SK-N-SH treated with all-trans-retinoic acid at 6 μM for 48 hours (cell line): ENCODE data around the gene CAV2.

Source experiments
- ATAC-seq: fragments of 200-7000 bp; cut with Tn5 transposase; 3 replicates; pipeline ENCODE4 v1.9.1; 2020; ENCODE audit warnings: mild to moderate bottlenecking, moderate library complexity
- ARNTL ChIP-seq: fragments of 450-650 bp; formaldehyde crosslinking; IDR thresholded peaks from 2 replicates; pipeline ENCODE4 v1.5.0; 2020; ENCODE audit warnings: low read depth, mild to moderate bottlenecking, moderate library complexity, borderline replicate concordance
- BACH2 ChIP-seq: fragments of 250-450 bp; sonication (Bioruptor Pico); IDR thresholded peaks from 2 replicates; pipeline ENCODE4 v1.9.0; 2021; ENCODE audit warnings: mild to moderate bottlenecking, borderline replicate concordance
- CREB5 ChIP-seq: fragments of 250-450 bp; sonication (Bioruptor Pico); IDR thresholded peaks from 2 replicates; pipeline ENCODE4 v1.5.1; 2020; ENCODE audit warnings: low read depth, mild to moderate bottlenecking, moderate library complexity
- CSDC2 ChIP-seq: fragments of 250-450 bp; sonication (Bioruptor Pico); IDR thresholded peaks from 2 replicates; pipeline ENCODE4 v1.5.0; 2020; ENCODE audit warnings: mild to moderate bottlenecking, moderate library complexity
- CSRNP3 ChIP-seq: fragments of 250-450 bp; sonication (Bioruptor Pico); IDR thresholded peaks from 2 replicates; pipeline ENCODE4 v1.5.1; 2021; ENCODE audit warnings: mild to moderate bottlenecking, moderate library complexity
- ESRRG ChIP-seq: fragments of 250-450 bp; sonication (Bioruptor Pico); IDR thresholded peaks from 2 replicates; pipeline ENCODE4 v1.6.1; 2021; ENCODE audit warnings: mild to moderate bottlenecking
- GLIS3 ChIP-seq: fragments of 250-450 bp; sonication (Bioruptor Pico); IDR thresholded peaks from 2 replicates; pipeline ENCODE4 v1.5.0; 2020; ENCODE audit warnings: mild to moderate bottlenecking, moderate library complexity
- ISL1 ChIP-seq: fragments of 250-450 bp; sonication (Bioruptor Pico); IDR thresholded peaks from 2 replicates; pipeline ENCODE4 v2.1.2; 2022; ENCODE audit warnings: mild to moderate bottlenecking, moderate library complexity
- OSR1 ChIP-seq: fragments of 250-450 bp; sonication (Bioruptor Pico); IDR thresholded peaks from 2 replicates; pipeline ENCODE4 v1.8.0; 2022; ENCODE audit warnings: moderate library complexity, mild to moderate bottlenecking, inconsistent platforms
- PATZ1 ChIP-seq: fragments of 250-450 bp; sonication (Bioruptor Pico); IDR thresholded peaks from 2 replicates; pipeline ENCODE4 v1.8.0; 2020; ENCODE audit warnings: mild to moderate bottlenecking, moderate library complexity, borderline replicate concordance
- POU6F1 ChIP-seq: fragments of 250-450 bp; sonication (Bioruptor Pico); IDR thresholded peaks from 2 replicates; pipeline ENCODE4 v1.8.0; 2021; ENCODE audit warnings: low read depth, mild to moderate bottlenecking, moderate library complexity, borderline replicate concordance
- PPARA ChIP-seq: fragments of 250-450 bp; sonication (Bioruptor Pico); IDR thresholded peaks from 2 replicates; pipeline ENCODE4 v1.5.0; 2020; ENCODE audit warnings: mild to moderate bottlenecking, borderline replicate concordance
- RARB ChIP-seq: fragments of 250-450 bp; sonication (Bioruptor Pico); IDR thresholded peaks from 2 replicates; pipeline ENCODE4 v1.8.0; 2021; ENCODE audit warnings: mild to moderate bottlenecking, moderate library complexity
- SNAI2 ChIP-seq: fragments of 250-450 bp; sonication (Bioruptor Pico); IDR thresholded peaks from 2 replicates; pipeline ENCODE4 v1.5.0; 2020; ENCODE audit warnings: mild to moderate bottlenecking, moderate library complexity
- TCF4 ChIP-seq: fragments of 250-450 bp; sonication (Bioruptor Pico); IDR thresholded peaks from 2 replicates; pipeline ENCODE4 v1.8.0; 2021; ENCODE audit warnings: mild to moderate bottlenecking, moderate library complexity, borderline replicate concordance
- TOX ChIP-seq: fragments of 250-450 bp; sonication (Bioruptor Pico); IDR thresholded peaks from 2 replicates; pipeline ENCODE4 v1.8.0; 2021; ENCODE audit warnings: mild to moderate bottlenecking, moderate library complexity, borderline replicate concordance
- ZC3H10 ChIP-seq: fragments of 250-450 bp; sonication (Bioruptor Pico); IDR thresholded peaks from 2 replicates; pipeline ENCODE4 v1.5.1; 2021; ENCODE audit warnings: mild to moderate bottlenecking, moderate library complexity
- ZFP3 ChIP-seq: fragments of 250-450 bp; sonication (Bioruptor Pico); IDR thresholded peaks from 2 replicates; pipeline ENCODE4 v1.5.0; 2020; ENCODE audit warnings: mild to moderate bottlenecking, moderate library complexity
- ZFP30 ChIP-seq: fragments of 450-650 bp; formaldehyde crosslinking; IDR thresholded peaks from 2 replicates; pipeline ENCODE4 v1.5.0; 2022; ENCODE audit warnings: mild to moderate bottlenecking, moderate library complexity
- ZNF70 ChIP-seq: fragments of 450-650 bp; formaldehyde crosslinking; IDR thresholded peaks from 2 replicates; pipeline ENCODE4 v1.5.0; 2020; ENCODE audit warnings: mild to moderate bottlenecking, moderate library complexity
- ZNF8 ChIP-seq: fragments of 450-650 bp; formaldehyde crosslinking; IDR thresholded peaks from 2 replicates; pipeline ENCODE4 v1.5.0; 2020; ENCODE audit warnings: mild to moderate bottlenecking, moderate library complexity

CAV2 gene

GRCh38 chr7:116494472-116494871 lies 5.1 kb upstream of the CAV2 start:
- TF ChIP-seq TOX (CRISPR knock-in tag) = no peak
- TF ChIP-seq, all 23 proteins: peak for 0
- ATAC-seq = no peak

GRCh38 chr7:116495736-116496135 lies 3.8 kb upstream of the CAV2 start:
- TF ChIP-seq PATZ1 = no peak
- no peak for TF ChIP-seq PPARA (CRISPR knock-in tag)
- no peak for TF ChIP-seq ZFP30 (CRISPR knock-in tag)
- TF ChIP-seq CSRNP3 (CRISPR knock-in tag) = no peak
- no peak for TF ChIP-seq SNAI2
- TF ChIP-seq ESRRG (CRISPR knock-in tag) = no peak
- TF ChIP-seq GLIS3 (CRISPR knock-in tag) = no peak
- no peak for TF ChIP-seq ZC3H10 (CRISPR knock-in tag)
- TF ChIP-seq ZFP3 = no peak
- no peak for TF ChIP-seq RARB (CRISPR knock-in tag)
- TF ChIP-seq ARNTL (CRISPR knock-in tag) = no peak
- no peak for TF ChIP-seq ISL1
- TF ChIP-seq POU6F1 (CRISPR knock-in tag) = no peak
- no peak for TF ChIP-seq BACH2 (CRISPR knock-in tag)
- no peak for TF ChIP-seq OSR1
- no peak for TF ChIP-seq CSDC2 (CRISPR knock-in tag)
- TF ChIP-seq CREB5 = no peak
- TF ChIP-seq ZNF70 (CRISPR knock-in tag) = no peak
- TF ChIP-seq TCF4 (CRISPR knock-in tag) = no peak

GRCh38 chr7:116496653-116497052 lies 2.9 kb upstream of the CAV2 start:
- TF ChIP-seq GLIS3 (CRISPR knock-in tag) (no peak), POU6F1 (CRISPR knock-in tag) (no peak), ZFP3 (no peak), CSRNP3 (CRISPR knock-in tag) (no peak), ZFP30 (CRISPR knock-in tag) (no peak), TCF4 (CRISPR knock-in tag) (no peak), ESRRG (CRISPR knock-in tag) (no peak), ZNF70 (CRISPR knock-in tag) (no peak), ZC3H10 (CRISPR knock-in tag) (no peak), CREB5 (no peak), ARNTL (CRISPR knock-in tag) (no peak), PPARA (CRISPR knock-in tag) (no peak), OSR1 (no peak), RARB (CRISPR knock-in tag) (no peak), PATZ1 (no peak), BACH2 (CRISPR knock-in tag) (no peak), ZNF8 (CRISPR knock-in tag) (no peak), SNAI2 (no peak)
- no peak for ATAC-seq

More at GRCh38 chr7:116495736-116496135, 3.8 kb upstream of the CAV2 start:
- ATAC-seq = no peak
